ENCODE results near the gene TLK1.

TLK1 gene

GRCh38 chr2:171160119-171160955 lies at the start of gene TLK1:
TSS of gene TLK1 (minus strand) at chr2:171160893. CDS start at chr2:171160428, 465 bp downstream.
- DNase-seq (ENCODE audit: low read depth): no peak

DNA sequence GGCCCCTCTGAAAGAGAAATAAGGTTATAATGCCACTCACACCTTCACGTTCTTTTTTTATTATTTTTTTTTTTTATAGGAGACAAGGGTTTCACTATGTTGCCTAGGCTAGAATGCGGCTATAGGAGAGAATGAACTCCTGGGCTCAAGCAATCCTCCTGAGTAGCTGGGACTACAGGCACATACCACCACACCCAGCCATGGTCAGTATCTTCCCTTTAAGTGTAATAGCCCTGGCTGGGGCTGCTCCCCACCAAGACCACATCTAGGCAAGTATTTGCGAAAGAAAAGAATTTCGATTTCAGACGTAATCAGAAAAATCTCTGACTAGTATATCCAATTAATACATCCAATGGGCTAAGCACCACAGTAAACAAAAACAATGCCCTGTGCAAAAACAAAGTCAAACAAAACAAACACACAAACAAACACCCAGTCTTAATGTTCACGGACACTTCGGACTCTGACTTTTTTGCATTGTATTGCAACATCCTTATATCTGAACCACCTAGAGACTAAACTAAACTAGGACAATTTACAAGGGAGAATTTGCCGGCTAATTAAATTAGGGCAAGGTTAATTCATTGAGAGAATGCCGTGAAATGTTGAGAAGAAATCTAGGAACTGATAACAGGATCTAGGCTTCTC lies 49.6 kb upstream of the TLK1 start:
- no peak for DNase-seq (ENCODE audit: low read depth)

DNA sequence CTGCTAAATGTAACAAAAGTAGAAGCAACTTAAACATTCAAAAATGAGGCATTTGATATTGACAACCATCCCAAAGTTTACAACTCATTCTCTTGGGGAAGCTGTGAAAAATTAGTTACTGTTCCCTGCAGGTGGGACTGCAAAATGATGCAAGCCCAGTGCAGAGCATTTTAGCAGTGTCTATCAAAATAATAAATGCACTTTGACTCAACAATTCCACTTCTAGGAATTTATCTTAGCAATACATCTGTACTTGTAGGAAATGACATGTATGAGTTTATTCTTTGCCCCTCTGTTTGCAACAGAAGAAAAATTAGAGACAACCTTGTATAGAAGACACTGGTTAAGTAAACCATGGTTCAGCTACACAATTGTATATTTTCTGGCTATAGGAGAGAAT lies 48.0 kb upstream of the TLK1 start:
- no peak for DNase-seq (ENCODE audit: low read depth)

DNA sequence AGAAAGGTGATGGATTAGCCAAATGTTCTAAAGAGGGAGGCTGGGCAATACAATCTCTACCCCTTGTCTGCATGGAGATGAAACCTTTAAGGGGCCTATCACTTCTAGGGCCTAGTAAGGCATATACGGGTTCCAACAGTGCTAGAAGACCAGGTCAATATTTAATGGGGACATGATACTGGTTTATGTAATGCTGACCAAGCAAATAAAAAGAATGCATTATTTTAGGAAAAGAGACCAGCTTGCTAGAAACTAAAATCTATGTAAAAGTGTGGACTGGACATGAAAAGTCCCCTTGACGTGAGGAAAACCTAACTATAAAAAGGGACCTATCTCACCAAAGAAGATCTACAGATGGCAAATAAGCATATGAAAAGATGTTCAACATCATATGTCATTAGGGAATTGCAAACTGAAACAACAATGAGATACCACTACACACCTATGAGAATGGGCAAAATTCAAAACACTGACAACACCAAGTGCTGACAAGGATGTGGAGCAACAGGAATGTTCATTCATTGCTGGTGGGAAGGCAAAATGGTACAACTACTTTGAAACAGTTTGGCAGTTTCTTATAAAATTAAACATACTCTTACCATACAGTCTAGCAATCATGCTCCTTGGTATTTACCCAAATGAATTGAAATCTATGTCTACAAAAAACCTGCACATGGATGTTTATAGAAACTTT lies 45.9 kb upstream of the TLK1 start:
- DNase-seq (ENCODE audit: low read depth): no peak

- DNase-seq (ENCODE audit: low read depth): no peak
These were observed 44.9 kb upstream of the TLK1 start for GRCh38 chr2:171205551-171205950.

DNA sequence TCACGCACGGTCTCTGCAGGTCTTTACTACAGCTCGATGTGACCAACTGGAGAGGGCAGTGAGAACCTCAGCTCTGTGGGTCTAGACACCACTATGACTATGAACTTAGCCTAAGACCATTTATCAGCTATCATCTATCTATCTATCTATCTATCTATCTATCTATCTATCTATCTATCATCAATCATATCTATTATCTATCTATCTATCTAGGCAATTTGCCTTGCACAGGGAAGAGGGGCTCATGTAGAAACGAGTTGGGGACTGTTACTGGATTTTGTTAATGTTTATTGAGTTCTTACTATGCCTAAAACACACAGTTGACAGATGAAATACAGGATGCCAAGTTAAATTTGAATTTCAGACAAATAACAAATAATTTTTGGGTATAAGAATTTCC lies 41.1 kb upstream of the TLK1 start:
- DNase-seq (ENCODE audit: low read depth): no peak

- DNase-seq (ENCODE audit: low read depth): no peak
These were observed 40.6 kb upstream of the TLK1 start for GRCh38 chr2:171201271-171201670.

- DNase-seq (ENCODE audit: low read depth): no peak
These were observed 39.8 kb upstream of the TLK1 start for GRCh38 chr2:171200469-171200868.

- DNase-seq (ENCODE audit: low read depth): no peak
These were observed 30.3 kb upstream of the TLK1 start for GRCh38 chr2:171191021-171191420.

DNA sequence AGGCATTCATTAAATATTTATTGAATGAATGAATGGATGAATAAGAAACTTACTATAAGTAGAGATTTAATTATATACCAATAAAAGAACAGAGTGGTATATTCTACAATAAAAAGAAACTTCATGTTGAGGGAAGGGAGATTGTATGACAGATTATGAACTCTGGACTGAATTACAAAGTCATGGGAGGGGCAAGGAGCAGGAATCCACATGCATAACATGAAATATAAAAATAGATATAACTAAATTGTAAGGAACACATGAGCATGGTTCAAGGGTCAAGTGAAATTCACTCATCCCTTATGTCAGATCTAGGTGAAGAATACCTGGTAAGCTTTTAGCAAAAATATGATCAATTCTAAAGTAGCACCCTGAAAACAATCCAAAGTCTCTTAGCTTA lies 27.1 kb upstream of the TLK1 start:
- DNase-seq (ENCODE audit: low read depth): no peak

GRCh38 chr2:171187177-171187576 lies 26.5 kb upstream of the TLK1 start:
- no peak for DNase-seq (ENCODE audit: low read depth)

DNA sequence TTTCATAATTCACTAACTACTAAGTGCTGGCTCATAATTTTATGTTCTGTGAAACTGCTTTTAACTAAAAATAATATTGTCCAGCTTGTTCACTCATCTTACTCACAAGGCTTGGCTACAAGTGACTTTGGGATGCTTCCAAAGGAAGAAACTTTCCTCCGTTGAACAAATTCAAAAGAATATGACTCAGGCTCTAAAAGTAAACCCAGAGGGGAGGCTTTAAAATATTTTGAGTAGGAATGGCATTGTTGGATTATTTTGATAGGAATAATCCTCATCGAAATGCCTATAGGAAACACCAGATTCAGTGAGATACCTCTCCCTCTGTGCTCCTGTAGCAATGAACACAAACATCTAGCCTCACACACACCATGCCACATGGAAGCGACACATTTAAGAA lies 25.2 kb upstream of the TLK1 start:
- DNase-seq (ENCODE audit: low read depth): peak; percentile 85

DNA sequence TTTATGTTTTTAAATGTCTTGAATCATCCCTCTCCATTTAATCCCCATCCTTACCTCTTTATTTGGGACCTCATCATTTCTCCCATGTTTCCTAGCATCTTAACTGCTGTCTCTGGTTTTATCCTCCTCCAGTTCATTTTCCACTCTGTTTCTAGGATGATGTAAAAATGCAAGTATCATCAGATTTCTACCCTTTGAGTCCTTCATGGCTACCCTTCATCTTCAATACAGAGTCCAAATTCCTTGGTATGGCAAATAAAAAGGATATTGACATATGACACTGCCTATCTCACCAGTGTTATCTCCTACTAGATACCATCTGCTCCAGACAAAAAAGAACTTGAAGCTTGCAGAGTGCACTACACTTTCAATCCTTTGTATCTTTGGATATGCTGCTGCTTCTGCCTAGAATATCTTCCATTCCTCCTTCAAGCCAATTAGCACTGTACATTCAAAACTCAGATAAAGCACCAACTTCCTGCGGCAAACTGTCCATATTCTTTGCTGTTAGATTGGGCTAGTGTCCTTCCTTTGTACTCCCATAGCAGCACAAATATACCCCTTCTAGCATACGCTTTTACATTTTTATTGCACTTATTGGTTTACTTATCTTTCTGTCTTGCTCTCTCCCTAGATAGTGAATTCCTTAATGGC lies 24.6 kb upstream of the TLK1 start:
- DNase-seq (ENCODE audit: low read depth): no peak

GRCh38 chr2:171181064-171182049 lies 20.7 kb upstream of the TLK1 start:
- no peak for DNase-seq (ENCODE audit: low read depth)

DNA sequence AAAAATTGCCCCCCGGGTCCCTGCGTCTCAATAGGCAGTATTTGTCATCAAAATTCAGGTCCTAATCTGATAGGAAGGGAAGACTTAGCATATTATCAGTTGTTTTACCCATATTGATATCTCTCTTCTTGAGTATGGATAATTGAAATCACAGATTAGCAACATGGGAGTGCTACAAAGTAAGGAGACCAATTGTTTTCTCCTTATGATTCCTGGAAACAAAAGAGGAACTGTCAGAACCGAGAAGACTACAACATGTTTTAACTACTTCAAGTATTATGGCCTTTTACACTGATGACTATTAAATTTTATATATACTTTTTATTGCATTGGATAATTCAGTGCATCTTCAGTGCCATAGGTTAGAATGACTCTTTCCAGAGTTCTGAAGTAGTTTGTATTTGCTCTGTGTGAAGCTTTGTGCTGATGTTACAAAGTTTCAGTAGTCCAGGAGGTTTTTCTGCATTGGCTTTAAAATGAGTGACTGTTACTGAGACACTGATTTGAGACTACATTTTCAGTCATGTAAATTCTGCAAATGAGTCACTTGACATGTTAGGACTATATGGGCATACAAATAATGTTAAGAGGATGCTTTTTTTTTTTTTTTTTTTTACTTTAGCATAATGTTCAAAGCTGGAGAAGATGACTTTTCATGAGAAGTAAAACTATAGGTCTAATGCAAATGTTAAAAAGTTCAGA lies 19.7 kb upstream of the TLK1 start:
- DNase-seq (ENCODE audit: low read depth): no peak

DNA sequence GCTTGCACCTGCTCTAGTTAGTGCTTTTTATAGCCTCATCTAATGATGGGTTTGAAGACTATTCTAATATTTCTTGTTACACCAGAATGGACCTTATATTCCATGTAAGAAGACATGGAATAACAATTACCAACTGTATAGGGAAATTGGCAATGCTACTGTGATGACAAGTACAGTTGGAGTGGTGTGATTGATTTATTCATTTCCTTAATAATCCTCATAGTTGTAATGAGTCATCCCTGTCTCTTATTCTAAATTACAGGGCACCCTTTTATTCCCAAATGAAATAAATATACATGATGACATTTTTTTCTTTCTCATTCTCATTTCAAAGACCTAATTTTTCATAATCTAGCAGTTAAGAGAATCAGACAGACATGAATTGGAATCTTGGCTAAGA lies 18.3 kb upstream of the TLK1 start:
- DNase-seq (ENCODE audit: low read depth): no peak

- no peak for DNase-seq (ENCODE audit: low read depth)
These were observed 15.8 kb upstream of the TLK1 start for GRCh38 chr2:171176516-171176915.

DNA sequence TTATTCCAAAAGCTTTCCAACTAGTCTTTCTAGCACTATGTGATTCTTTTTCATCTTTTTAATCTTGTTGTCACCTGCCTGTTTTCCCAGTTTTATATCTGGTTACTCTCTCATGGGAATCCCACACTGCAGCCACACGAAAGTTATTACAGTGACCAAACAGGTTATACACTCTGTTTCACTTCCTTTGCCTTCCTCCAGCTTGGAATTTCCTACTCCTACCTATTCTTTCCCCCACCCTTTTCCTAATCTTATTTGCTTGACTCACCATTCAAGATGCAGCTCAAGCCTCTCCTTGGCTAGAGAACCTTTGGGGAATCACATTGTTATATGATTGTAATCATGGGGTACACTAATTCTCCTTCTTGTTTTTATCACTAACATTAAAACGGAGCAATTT lies 13.4 kb upstream of the TLK1 start:
- DNase-seq (ENCODE audit: low read depth): no peak

GRCh38 chr2:171173087-171173486 lies 12.4 kb upstream of the TLK1 start:
- DNase-seq (ENCODE audit: low read depth): no peak

DNA sequence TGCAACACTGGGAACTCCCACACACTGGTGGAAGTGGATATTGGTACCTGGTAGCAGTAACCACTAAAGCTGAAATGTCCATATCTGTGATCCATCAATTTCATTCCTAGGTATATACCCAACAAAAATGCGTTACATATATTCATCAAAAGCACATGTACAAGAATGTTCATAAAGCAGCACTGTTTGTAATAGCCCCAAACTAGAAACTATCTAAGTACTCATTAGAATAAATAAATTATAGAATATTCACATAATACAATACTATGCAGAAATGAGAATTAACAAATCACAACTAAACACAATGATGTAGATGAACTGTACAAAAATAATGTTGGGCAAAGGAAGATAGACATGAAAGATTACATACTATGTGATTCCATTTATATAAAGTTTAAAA lies 11.1 kb upstream of the TLK1 start:
- no peak for DNase-seq (ENCODE audit: low read depth)

- no peak for DNase-seq (ENCODE audit: low read depth)
These were observed 9.1 kb upstream of the TLK1 start for GRCh38 chr2:171169839-171170238.

All from stromal cell of bone marrow (primary cell).